ENCODE measurements around the gene TMEM132D.

The TMEM132D gene

GRCh38 chr12:129811963-129812362 is 91.9 kb downstream of the TMEM132D start:
- no peaks in the 10 kb centered on the region for H3K9me3 Mint-ChIP-seq
- no peaks in the 10 kb centered on the region for H3K4me1 Mint-ChIP-seq
- no peak overlapping the region for H3K27ac Mint-ChIP-seq
- no peaks in the 10 kb centered on the region for H3K27me3 Mint-ChIP-seq
- no peak overlapping the region for H3K4me3 Mint-ChIP-seq
- H3K36me3 Mint-ChIP-seq = no peaks in the 10 kb centered on the region
- ATAC-seq = no peak

- H3K4me1 Mint-ChIP-seq = no peaks in the 10 kb centered on the region
- no peaks in the 10 kb centered on the region for H3K36me3 Mint-ChIP-seq
- no peaks in the 10 kb centered on the region for H3K27me3 Mint-ChIP-seq
- H3K27ac Mint-ChIP-seq = no peak overlapping the region
- no peak overlapping the region for H3K4me3 Mint-ChIP-seq
- no peak for ATAC-seq
- H3K9me3 Mint-ChIP-seq = no peaks in the 10 kb centered on the region
Observed at GRCh38 chr12:129807136-129807535, 96.7 kb downstream of the TMEM132D start.

- Mint-ChIP-seq H3K4me3 (no peak overlapping the region), H3K27ac (no peak overlapping the region), H3K27me3 (no peaks in the 10 kb centered on the region), H3K36me3 (no peaks in the 10 kb centered on the region), H3K9me3 (peaks cover 6% of the 10 kb centered on the region), H3K4me1 (no peaks in the 10 kb centered on the region)
- no peak for ATAC-seq
Observed at GRCh38 chr12:129791396-129791795, 112.4 kb downstream of the TMEM132D start.

- no peak for ATAC-seq
- Mint-ChIP-seq H3K4me1 (no peaks in the 10 kb centered on the region), H3K27me3 (no peaks in the 10 kb centered on the region), H3K4me3 (no peak overlapping the region), H3K36me3 (no peaks in the 10 kb centered on the region), H3K9me3 (peaks cover 9% of the 10 kb centered on the region), H3K27ac (no peak overlapping the region)
Observed at GRCh38 chr12:129790930-129791329, 112.9 kb downstream of the TMEM132D start.

- H3K4me3 Mint-ChIP-seq = no peak overlapping the region
- no peaks in the 10 kb centered on the region for H3K36me3 Mint-ChIP-seq
- no peak overlapping the region for H3K27ac Mint-ChIP-seq
- ATAC-seq = no peak
- H3K9me3 Mint-ChIP-seq = peaks cover 10% of the 10 kb centered on the region
- no peaks in the 10 kb centered on the region for H3K27me3 Mint-ChIP-seq
- H3K4me1 Mint-ChIP-seq = no peaks in the 10 kb centered on the region
Observed at GRCh38 chr12:129790331-129790730, 113.5 kb downstream of the TMEM132D start.

DNA sequence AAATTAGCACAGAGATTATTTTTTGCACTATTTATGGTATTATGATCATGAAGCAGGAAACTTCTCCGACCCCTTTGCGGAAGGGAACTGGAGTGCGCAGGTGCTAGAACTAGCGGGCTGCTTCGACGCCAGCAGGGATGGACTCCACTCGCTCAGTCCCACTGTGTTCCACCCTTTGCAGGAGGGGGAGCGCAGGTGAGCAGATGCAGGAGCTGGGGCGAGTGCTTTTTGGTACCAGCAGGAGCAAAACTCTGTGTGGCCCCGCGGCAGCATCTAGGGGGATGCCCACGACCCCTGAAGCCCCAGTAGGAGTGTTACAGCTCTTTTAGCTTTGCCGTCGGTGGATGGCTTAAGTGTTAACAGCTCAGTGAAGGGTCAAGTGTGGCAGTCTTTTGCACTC is 113.9 kb downstream of the TMEM132D start:
- H3K36me3 Mint-ChIP-seq = no peaks in the 10 kb centered on the region

DNA sequence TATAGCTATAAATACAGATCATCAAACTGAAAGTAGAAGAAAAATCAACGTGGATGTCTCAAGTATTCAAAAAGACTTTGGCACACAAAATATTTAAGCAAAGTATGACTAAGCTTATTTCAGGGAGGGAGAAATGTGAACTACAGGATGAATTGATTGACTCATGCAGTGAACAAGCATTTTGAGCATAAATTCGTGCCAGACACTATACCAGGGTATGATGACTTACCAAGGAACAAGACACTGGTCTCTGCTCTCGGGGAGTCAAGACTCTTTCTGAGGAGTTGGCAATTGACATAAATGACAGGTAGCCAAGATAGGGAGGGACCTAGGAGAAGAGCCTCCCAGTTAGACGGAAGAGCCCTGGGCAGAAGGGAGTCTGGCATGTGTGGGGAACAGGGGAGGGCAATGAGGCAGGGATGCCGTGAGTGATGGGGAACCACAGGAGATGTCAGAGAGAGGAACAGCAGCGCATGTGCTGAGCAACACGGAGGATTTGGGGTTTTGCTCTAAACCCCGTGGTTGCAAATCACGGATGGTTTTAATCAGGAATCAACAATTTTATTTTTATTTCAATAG is 115.2 kb downstream of the TMEM132D start:
- Mint-ChIP-seq H3K36me3 (no peaks in the 10 kb centered on the region), H3K27me3 (no peaks in the 10 kb centered on the region), H3K4me1 (no peaks in the 10 kb centered on the region), H3K27ac (no peak overlapping the region), H3K9me3 (peaks cover 10% of the 10 kb centered on the region), H3K4me3 (no peak overlapping the region)
- no peak for ATAC-seq

More for the DNA sequence above, 113.9 kb downstream of the TMEM132D start:
- Mint-ChIP-seq H3K4me3 (no peak overlapping the region), H3K27ac (no peak overlapping the region), H3K27me3 (no peaks in the 10 kb centered on the region), H3K9me3 (peaks cover 10% of the 10 kb centered on the region), H3K4me1 (no peaks in the 10 kb centered on the region)
- no peak for ATAC-seq

- no peaks in the 10 kb centered on the region for H3K4me1 Mint-ChIP-seq
- H3K27ac Mint-ChIP-seq = no peak overlapping the region
- no peak for ATAC-seq
- no peaks in the 10 kb centered on the region for H3K27me3 Mint-ChIP-seq
- H3K36me3 Mint-ChIP-seq = no peaks in the 10 kb centered on the region
- no peak overlapping the region for H3K4me3 Mint-ChIP-seq
- no peaks in the 10 kb centered on the region for H3K9me3 Mint-ChIP-seq
Observed at GRCh38 chr12:129779989-129780388, 123.8 kb downstream of the TMEM132D start.

GRCh38 chr12:129779033-129779432 is 124.8 kb downstream of the TMEM132D start:
- no peaks in the 10 kb centered on the region for H3K9me3 Mint-ChIP-seq
- H3K36me3 Mint-ChIP-seq = no peaks in the 10 kb centered on the region
- H3K27me3 Mint-ChIP-seq = no peaks in the 10 kb centered on the region
- no peak for ATAC-seq
- H3K4me1 Mint-ChIP-seq = no peaks in the 10 kb centered on the region
- no peak overlapping the region for H3K27ac Mint-ChIP-seq
- H3K4me3 Mint-ChIP-seq = no peak overlapping the region

DNA sequence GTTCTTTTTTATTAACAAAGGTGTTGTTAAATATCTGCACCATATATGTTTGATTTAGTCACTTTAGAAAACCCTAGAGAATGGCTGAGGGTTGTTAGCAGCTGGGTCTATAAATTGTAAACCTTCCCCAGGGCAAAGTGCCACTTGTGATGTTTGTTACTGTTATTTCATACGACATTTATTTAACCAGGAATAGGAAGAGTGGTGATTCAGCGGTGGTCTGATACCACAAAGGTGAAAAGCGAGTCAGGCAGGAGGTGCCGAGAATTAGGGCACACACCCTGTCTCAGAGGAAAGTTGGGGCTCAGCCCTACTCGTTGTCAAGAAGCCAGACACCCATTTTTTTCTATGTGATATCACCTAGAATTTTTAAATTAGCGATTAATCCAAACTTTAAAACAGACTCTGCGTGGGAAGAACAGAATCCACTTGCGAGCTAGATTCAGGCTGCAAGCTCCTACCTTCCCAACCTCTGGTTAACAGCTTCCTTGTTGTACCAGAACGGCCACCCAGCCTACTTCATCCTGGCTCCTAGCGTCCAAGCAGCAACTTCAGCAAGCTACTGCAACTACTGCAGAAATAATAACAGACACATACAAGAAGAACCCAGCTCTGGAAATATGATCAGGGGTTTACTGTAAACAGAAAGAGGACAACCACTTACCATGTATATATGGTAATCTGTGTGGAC is 126.7 kb downstream of the TMEM132D start:
- Mint-ChIP-seq H3K36me3 (no peaks in the 10 kb centered on the region), H3K4me3 (no peak overlapping the region), H3K27me3 (no peaks in the 10 kb centered on the region), H3K9me3 (peaks cover 4% of the 10 kb centered on the region), H3K27ac (no peak overlapping the region), H3K4me1 (no peaks in the 10 kb centered on the region)
- ATAC-seq = no peak

- Mint-ChIP-seq H3K27me3 (no peaks in the 10 kb centered on the region), H3K36me3 (no peaks in the 10 kb centered on the region), H3K4me3 (no peak overlapping the region), H3K4me1 (no peaks in the 10 kb centered on the region), H3K9me3 (peaks cover 6% of the 10 kb centered on the region), H3K27ac (no peak overlapping the region)
- ATAC-seq = no peak
Observed at GRCh38 chr12:129772501-129773493, 131.0 kb downstream of the TMEM132D start.

GRCh38 chr12:129771238-129771637 is 132.6 kb downstream of the TMEM132D start:
- Mint-ChIP-seq H3K27ac (no peak overlapping the region), H3K4me1 (no peaks in the 10 kb centered on the region), H3K9me3 (peaks cover 12% of the 10 kb centered on the region), H3K36me3 (no peaks in the 10 kb centered on the region), H3K27me3 (no peaks in the 10 kb centered on the region), H3K4me3 (no peak overlapping the region)
- no peak for ATAC-seq

DNA sequence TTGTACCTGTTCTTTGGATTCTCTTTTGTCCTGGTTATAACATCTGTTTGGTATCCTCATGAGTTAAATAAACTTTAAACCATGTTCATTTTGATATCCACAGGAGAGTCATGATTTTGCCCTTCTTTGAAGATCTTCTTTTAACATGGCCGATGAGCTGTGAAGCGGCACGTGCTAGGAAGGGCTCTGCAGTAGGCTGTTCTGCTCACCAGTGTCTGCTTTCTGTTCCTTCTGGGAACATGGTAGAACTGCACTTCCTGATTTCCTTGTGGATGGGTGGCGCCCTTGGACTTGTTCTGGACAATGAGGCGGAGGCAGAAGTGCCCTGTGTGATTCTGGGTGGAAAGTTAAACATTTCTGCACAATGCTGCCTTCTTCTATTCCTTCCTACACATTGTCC is 138.1 kb downstream of the TMEM132D start:
- Mint-ChIP-seq H3K27ac (no peak overlapping the region), H3K4me1 (no peaks in the 10 kb centered on the region), H3K9me3 (peaks cover 19% of the 10 kb centered on the region), H3K4me3 (no peak overlapping the region), H3K36me3 (no peaks in the 10 kb centered on the region), H3K27me3 (no peaks in the 10 kb centered on the region)
- no peak for ATAC-seq

DNA sequence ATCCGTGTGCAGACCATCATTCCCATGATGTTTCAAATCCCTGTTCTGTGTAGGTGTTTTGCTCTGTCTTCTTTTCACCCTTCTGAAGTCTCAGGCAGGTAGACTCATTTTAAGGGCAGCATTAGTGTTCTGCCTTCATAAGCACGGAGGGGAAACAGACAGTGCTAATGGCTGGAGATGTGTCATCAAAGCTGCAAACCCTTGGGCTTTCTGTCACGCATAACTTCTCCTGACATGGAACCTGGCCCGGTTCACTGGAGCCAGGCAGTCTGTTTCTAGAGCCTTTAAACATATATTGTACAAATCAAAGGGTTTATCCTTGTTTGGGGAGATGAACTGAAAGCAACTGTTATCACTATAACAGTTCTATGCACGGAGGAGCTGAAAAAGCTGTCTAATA is 141.4 kb downstream of the TMEM132D start:
- Mint-ChIP-seq H3K9me3 (peaks cover 16% of the 10 kb centered on the region), H3K27ac (no peak overlapping the region), H3K27me3 (no peaks in the 10 kb centered on the region), H3K36me3 (no peaks in the 10 kb centered on the region), H3K4me1 (no peaks in the 10 kb centered on the region), H3K4me3 (no peak overlapping the region)
- ATAC-seq = no peak

- Mint-ChIP-seq H3K27me3 (no peaks in the 10 kb centered on the region), H3K9me3 (peaks cover 2% of the 10 kb centered on the region), H3K4me3 (no peak overlapping the region), H3K4me1 (no peaks in the 10 kb centered on the region), H3K36me3 (no peaks in the 10 kb centered on the region), H3K27ac (no peak overlapping the region)
- ATAC-seq = no peak
Observed at GRCh38 chr12:129753586-129753985, 150.2 kb downstream of the TMEM132D start.
